GM12873 (cell line): ENCODE results near the gene KIAA1671.

ENCODE experiments used
- TF ChIP-seq, protein P1 (sequence below): IDR thresholded peaks from 2 replicates; pipeline ENCODE4 v1.5.1; 2012; ENCODE audit warnings: low read depth, mild to moderate bottlenecking, moderate library complexity, low read length, control low read depth; ENCODE audit not compliant: insufficient read depth; ENCODE audit errors: missing control alignments

Gene KIAA1671

DNA sequence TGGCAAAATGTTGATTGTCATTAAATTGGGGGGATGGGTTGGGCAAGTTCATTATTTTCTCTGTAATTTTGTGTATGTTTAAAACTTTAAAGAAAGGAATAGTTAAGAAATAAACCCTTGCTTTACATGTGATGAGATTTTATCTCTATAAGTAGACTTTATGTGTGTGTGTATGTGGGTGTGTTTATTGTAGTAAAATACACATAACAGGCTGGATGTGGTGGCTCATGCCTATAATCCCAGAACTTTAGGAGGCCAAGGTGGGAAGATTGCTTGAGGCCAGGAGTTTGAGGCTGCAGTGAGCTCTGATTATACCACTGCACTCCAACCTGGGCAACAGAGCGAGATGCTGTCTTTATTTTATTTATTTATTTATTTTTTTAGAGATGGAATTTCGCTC, 83.2 kb downstream of the KIAA1671 start:
- TF ChIP-seq, protein P1, sequence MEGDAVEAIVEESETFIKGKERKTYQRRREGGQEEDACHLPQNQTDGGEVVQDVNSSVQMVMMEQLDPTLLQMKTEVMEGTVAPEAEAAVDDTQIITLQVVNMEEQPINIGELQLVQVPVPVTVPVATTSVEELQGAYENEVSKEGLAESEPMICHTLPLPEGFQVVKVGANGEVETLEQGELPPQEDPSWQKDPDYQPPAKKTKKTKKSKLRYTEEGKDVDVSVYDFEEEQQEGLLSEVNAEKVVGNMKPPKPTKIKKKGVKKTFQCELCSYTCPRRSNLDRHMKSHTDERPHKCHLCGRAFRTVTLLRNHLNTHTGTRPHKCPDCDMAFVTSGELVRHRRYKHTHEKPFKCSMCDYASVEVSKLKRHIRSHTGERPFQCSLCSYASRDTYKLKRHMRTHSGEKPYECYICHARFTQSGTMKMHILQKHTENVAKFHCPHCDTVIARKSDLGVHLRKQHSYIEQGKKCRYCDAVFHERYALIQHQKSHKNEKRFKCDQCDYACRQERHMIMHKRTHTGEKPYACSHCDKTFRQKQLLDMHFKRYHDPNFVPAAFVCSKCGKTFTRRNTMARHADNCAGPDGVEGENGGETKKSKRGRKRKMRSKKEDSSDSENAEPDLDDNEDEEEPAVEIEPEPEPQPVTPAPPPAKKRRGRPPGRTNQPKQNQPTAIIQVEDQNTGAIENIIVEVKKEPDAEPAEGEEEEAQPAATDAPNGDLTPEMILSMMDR: no peak

DNA sequence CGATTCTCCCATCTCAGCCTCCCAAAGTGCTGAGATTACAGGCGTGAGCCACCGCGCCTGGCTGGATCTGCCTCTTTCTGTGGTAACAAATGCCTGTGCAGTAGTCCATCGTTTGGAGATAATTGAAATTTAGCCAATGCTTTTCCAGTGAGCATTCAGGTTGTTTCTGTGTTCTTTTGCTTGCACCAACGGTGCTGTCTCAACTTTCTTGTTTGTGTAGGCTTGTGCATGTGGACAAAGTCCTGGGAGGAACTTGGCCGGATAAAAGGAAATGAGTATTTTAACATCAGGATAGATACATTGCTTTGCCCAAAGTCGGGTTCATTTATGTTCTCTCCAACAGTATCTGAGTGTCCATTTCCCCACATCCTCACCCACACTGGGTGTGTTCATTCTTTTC, 85.7 kb downstream of the KIAA1671 start:
- TF ChIP-seq, protein P1: no peak

DNA sequence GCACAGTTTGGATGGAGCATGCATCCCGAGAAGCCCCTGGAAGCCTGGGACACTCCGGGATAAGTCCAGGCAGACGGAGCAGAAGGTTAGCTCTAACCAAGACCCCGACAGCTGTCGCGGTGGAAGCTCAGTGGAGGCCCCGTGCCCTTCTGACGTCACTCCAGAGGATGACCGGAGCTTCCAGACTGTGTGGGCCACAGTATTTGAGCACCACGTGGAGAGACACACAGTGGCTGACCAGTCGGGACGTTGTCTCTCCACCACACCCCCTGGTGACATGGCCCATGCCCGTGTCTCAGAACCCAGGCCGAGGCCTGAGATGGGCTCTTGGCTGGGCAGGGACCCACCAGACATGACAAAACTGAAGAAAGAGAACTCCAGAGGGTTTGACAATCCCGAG, 86.3 kb downstream of the KIAA1671 start:
- TF ChIP-seq, protein P1: no peak

DNA sequence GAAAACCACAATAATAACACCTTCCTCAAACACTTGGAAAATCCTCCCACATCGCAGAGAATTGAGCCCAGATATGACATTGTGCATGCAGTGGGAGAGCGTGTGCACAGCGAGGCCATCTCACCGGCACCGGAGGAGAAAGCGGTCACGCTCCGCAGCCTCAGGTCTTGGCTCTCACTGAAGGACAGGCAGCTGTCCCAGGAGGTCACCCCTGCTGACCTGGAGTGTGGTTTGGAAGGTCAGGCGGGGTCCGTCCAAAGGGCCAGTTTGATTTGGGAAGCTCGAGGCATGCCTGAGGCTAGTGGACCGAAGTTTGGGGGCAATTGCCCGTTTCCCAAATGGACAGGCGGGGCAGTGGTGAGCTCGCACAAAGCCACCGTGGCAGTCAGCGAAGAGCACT, 86.7 kb downstream of the KIAA1671 start:
- TF ChIP-seq, protein P1: no peak

DNA sequence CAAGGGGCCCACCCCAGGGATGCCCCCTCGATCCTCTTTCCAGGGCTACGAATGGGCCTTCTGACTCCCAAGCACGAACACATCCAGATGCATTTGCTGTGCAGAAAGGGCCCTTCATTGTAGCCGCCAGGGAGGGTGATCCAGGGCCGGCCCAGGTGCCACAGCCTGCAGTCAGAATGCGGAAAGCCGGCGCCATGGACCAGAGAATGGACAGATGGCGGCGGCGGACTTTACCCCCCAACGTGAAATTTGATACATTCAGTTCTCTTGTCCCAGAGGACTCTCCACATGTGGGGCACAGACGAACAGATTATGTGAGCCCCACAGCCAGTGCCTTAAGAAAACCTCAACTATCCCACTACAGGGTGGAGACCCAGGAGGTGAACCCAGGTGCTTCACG, 87.2 kb downstream of the KIAA1671 start:
- TF ChIP-seq, protein P1: no peak

DNA sequence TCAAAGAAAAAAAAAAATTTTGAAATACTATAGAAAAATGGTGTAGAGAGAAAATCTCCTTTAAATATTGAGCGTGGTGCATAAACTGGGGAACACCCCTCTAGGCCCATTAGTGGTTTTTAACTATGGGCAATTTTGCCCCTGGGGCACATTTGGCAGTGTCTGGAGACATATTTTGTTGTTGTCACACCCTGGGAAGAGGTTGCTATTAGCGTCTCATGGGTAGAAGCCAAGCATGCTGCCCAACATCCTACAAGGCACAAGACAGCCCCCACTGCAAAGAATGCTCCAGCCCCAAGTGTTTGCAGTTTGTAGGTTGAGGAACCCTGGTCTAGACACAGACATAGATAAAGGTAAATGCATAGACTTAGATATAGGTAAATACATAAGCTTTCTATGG, 92.6 kb downstream of the KIAA1671 start:
- TF ChIP-seq, protein P1: no peak

DNA sequence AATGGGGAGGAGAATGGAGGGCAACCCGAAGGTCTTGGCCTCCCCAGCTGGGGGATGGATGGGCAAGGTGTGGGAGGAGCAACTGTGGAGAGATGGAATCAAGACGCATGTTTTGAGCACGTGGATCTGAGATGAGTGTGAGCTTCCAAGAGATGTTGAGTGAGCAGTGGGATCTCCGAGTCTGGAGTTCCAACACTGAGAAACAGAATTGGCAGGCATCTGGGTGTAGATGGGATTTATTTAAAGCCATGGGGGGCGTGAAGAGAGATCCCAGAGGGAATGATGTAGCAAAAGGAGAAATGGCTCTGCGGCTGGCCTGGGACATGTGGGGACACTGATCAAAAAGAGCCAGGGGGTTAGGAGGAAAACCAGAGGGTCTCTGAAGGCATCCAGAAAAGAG, 95.6 kb downstream of the KIAA1671 start:
- TF ChIP-seq, protein P1: no peak
